GM13977 (cell line): ENCODE results near the gene USP22.

Source experiments
- DNase-seq: peaks from one replicate; pipeline ENCODE4 v3.0.0; 2012; ENCODE audit warnings: low spot score
- in situ Hi-C: fragments of 300-500 bp; cut with MboI; formaldehyde crosslinking; loops from one replicate; pipeline ENCODE4 v1.12.0; 2022; ENCODE audit warnings: low sequenced_read_pairs, low pct_unique_long_range_greater_than_20kb, mixed read lengths, inconsistent platforms; ENCODE audit not compliant: unreplicated experiment
- TF ChIP-seq, protein P1 (sequence below): IDR thresholded peaks from 2 replicates; pipeline ENCODE4 v1.5.1; 2012; ENCODE audit warnings: mild to moderate bottlenecking, control low read depth; ENCODE audit not compliant: insufficient read depth; ENCODE audit errors: extremely low read depth, missing control alignments

Gene USP22

DNA sequence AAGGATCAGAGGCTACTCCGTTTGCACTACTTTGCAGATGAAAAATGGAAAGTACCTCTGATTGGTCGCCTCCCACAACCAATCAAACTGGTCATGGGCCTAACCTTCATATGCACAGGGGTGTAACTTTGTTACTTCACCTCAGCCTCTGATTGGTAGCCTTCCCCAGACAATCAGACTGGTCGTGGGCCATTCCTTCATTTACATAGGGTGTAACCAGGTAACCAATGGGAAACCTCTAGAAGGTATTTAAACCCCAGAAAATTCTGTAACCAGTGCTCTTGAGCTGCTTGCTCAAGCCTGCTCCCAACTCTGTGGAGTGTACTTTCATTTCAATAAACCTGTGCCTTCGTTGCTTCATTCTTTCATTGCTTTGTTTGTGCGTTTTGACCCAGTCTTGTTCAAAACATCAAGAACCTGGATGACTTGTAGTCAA lies 39.2 kb upstream of the USP22 start:
- TF ChIP-seq, protein P1, sequence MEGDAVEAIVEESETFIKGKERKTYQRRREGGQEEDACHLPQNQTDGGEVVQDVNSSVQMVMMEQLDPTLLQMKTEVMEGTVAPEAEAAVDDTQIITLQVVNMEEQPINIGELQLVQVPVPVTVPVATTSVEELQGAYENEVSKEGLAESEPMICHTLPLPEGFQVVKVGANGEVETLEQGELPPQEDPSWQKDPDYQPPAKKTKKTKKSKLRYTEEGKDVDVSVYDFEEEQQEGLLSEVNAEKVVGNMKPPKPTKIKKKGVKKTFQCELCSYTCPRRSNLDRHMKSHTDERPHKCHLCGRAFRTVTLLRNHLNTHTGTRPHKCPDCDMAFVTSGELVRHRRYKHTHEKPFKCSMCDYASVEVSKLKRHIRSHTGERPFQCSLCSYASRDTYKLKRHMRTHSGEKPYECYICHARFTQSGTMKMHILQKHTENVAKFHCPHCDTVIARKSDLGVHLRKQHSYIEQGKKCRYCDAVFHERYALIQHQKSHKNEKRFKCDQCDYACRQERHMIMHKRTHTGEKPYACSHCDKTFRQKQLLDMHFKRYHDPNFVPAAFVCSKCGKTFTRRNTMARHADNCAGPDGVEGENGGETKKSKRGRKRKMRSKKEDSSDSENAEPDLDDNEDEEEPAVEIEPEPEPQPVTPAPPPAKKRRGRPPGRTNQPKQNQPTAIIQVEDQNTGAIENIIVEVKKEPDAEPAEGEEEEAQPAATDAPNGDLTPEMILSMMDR: no peak
- in situ Hi-C loops: no loop called here
- no peak for DNase-seq

DNA sequence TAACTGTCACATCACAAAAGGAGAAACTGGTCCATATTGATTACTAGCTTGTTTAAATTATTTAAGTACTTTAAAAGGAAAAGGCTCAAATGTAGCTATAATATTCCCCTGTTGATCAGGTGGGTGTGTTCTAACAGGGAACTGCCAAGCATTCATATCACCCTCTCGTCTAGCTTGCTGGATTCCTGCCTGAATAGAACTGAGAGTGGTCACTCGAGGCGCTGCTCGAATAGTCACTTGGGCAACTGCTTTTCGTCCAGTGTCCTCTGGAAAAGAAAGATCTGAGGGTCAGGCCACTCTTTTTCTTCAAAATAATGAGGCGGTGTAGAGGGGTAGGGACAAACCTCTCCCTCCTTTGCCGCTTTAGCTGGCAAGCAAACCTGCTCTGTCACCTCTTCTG lies 36.4 kb upstream of the USP22 start:
- no peak for DNase-seq
- TF ChIP-seq, protein P1: no peak
- in situ Hi-C loops: no loop called here

DNA sequence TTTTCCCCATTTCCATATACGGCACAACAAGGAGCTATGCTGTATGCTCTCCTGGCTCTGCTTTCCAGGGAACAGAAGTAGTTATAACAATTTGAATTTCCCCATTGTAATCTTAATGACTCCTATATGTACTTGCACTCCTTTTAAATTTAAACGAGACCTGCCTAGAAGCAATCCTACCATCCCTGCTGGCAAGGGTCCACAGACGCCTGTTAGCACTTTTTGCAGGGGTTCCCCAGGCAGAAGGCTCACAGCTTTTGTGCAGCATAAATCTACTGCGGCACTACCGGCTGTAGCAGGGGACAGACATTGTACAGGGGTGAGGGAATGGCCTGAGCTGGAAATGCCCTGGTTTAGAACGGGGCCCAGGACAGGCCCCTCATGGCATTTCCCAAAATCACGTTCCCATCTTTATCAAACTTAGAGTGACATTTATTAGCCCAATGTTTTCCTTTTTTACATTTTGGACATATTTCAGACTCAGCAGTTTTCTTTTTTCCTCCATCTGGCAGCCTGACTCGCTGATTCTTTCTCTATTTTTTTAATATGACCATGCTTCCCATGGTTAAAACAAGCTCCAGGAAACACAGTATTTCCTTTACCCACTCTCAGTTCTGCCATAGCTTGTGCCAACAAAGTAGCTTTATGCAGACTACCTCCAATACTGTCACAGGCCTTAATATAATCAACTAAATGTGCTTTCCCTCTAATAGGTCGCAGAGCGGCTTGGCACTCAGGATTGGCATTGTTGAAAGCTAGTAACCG lies 35.4 kb upstream of the USP22 start:
- TF ChIP-seq, protein P1: no peak
- no peak for DNase-seq
- in situ Hi-C loops: no loop called here

DNA sequence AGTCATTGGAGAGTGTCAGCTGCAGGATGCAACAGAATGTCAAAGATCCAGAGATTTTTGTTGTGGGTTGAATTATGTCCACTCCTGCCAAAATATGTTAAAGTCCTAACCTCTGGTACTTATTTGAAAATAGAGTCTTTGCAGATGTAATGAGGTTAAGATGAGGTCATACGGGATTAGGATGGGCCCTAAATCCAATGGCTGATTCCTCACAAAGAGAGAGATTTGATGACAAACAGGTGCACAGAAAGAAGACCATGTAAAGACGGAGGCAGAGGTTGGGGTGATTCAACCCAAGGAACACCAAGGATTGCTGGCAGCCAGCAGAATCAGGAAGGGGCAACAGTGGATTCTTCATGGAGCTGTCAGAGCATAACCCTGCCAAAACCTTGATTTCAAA lies 34.5 kb upstream of the USP22 start:
- in situ Hi-C loops: no loop called here

DNA sequence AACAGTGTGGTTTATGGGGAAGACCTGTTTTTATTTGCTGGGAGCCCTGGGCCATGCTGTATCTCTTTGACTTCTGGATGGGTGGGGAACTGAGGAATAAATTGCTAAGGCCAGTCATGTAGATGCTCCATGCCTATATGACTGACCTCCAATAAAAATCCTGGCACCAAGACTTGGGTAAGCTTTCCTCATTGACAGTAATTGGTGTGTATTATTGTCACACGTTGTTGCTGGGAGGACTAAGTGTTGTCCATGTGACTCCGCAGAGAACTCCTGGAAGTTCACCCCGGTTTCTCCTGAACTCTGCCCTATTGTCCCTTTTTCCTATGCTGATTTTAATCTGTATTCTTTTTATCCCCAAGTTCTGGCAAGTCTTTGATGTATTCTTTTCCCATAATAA lies 33.4 kb upstream of the USP22 start:
- no peak for DNase-seq
- in situ Hi-C loops: no loop called here
- TF ChIP-seq, protein P1: no peak

More for the DNA sequence above, 34.5 kb upstream of the USP22 start:
- no peak for DNase-seq
- TF ChIP-seq, protein P1: no peak

DNA sequence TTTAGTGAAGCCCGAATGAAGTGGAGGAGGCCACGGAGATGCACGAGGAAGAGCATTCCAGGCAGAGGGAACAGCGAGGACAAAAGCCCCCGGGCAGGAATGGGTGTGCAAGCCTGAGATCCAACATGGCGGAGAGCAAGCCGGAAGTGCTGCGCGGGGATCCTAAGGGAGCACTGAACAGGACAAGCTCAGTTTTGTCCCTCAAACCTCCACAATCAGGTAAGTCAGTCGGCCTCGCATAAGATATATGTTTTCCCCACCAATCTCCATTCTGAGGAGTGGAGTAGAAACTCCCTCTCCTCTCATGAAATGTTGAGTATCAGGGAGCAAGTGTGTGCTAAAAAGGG lies 32.9 kb upstream of the USP22 start:
- in situ Hi-C loops: no loop called here
- no peak for DNase-seq
- TF ChIP-seq, protein P1: no peak
